ENCODE data around the gene LONP2. TPM values are rescaled to one million over a fixed set of nuclear protein-coding genes. Genes with fewer than 3 reads are reported as not detected.

LONP2 gene
- total and polyA plus RNA-seq, 9 of the 15 experiments (the other 6 are each of a cell fraction or from before 2014, with no cell fraction given) = 8.1 to 41.2 (median 25.6) TPM

DNA sequence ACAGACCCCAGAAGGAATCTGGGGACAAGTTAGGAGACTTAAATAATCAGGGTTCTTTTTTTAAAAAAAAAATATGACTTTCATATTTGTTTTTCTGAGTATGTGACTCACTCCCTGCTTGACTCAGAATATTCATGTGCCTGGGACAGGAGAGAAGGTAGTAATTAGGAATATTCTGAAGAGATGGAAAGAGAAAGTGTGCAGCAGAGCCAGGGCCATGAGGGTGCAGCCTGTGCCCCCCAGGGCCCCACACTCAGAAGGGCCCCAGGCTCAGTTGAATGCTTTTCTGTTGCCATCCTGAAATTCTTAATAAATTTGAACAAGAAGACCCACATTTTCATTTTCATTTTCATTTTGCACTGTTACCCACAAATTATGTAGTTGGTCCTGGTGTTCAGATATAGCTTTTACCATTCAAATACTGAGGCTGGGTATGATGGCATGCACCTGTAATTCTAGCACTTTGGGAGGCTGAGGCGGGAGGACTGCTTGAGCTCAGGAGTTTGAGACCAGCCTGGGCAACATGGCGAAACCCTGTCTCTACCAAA, 11.5 kb upstream of the LONP2 start (continued):
- TF ChIP-seq, protein P1, sequence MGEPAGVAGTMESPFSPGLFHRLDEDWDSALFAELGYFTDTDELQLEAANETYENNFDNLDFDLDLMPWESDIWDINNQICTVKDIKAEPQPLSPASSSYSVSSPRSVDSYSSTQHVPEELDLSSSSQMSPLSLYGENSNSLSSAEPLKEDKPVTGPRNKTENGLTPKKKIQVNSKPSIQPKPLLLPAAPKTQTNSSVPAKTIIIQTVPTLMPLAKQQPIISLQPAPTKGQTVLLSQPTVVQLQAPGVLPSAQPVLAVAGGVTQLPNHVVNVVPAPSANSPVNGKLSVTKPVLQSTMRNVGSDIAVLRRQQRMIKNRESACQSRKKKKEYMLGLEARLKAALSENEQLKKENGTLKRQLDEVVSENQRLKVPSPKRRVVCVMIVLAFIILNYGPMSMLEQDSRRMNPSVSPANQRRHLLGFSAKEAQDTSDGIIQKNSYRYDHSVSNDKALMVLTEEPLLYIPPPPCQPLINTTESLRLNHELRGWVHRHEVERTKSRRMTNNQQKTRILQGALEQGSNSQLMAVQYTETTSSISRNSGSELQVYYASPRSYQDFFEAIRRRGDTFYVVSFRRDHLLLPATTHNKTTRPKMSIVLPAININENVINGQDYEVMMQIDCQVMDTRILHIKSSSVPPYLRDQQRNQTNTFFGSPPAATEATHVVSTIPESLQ (CRISPR knock-in tag; IDR thresholded peaks at IDR 0.05) = no peak

DNA sequence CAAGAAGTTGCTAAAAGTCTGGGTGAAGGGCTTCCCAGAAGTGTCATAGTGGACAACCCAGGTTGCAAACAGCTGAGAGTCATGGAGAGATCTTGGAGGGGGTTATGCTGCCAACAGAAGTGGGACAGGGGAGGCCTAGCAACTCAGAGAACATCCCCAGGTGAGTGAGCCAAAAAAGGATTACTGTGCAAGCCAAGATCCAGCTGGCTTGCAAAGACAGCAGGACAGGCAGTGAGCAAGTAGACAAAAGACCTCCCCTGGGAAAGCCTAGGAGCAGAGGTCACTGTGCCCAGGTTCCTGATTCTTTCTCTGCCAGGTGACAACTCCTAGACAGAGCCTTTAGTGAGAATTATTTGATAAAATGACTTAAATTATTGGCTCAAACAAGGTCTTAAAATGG, 9.5 kb upstream of the LONP2 start:
- H3K4me3 ChIP-seq = no peak overlapping the region
- intact Hi-C loops (cut with micrococcal nuclease) (loop anchor here (5.0 to 10.0 kb wide), 3 partner anchors 200 to 388 kb away; no protein-coding TSS in a partner anchor), in situ Hi-C loops (cut with MboI) (no loop called here)
- no peak overlapping the region for H2AFZ ChIP-seq (ENCODE audit: low read depth, low read length)
- no peak overlapping the region for H3K9ac ChIP-seq (ENCODE audit: insufficient read depth in 1 of 2, low read depth in 2 of 2, low read length in 2 of 2)
- DNase-seq (ENCODE audit: extremely low read depth in 1 of 4, low spot score in 3 of 4) (no peak), FAIRE-seq (no peak), ATAC-seq (no peak)
- ChIA-PET CTCF (ENCODE audit: low intra/inter-chr PET ratio) (no interaction called here), POLR2A (no interaction called here)
- no peaks in the 10 kb centered on the region for H4K20me1 ChIP-seq (replicated peaks; ENCODE audit: control insufficient read depth, insufficient read depth, low read length)
- H3K79me2 ChIP-seq (ENCODE audit: control insufficient read depth, insufficient read depth, low read length) = no peaks in the 10 kb centered on the region
- no TSS peak for BruUV-seq (replicated peaks)
- H3K4me1 ChIP-seq (replicated peaks in 1 of 2; ENCODE audit: control insufficient read depth in 2 of 2, insufficient read depth in 2 of 2, low read length in 2 of 2) = no peaks in the 10 kb centered on the region
- no peaks in the 10 kb centered on the region for H3K36me3 ChIP-seq (ENCODE audit: control insufficient read depth, insufficient read depth, low read length)
- peaks cover 5 to 19% of the 10 kb centered on the region in 2 experiments; a peak in 4 of 5 replicates for H3K27me3 ChIP-seq (ENCODE audit: control insufficient read depth in 2 of 2, insufficient read depth in 2 of 2, low read length in 2 of 2)
- no peak overlapping the region for H3K27ac ChIP-seq (ENCODE audit: extremely low read depth, low read depth, low read length)
- no peaks in the 10 kb centered on the region for H3K9me3 ChIP-seq (replicated peaks; ENCODE audit: control insufficient read depth, insufficient read depth, low read depth, low read length)
- no peak overlapping the region for H3K4me2 ChIP-seq (ENCODE audit: insufficient read depth, low read length)
- no peaks in the 10 kb centered on the region for H3K9me1 ChIP-seq (ENCODE audit: control insufficient read depth, insufficient read depth, low read length)
- TF ChIP-seq ZNF76 (CRISPR knock-in tag; IDR thresholded peaks at IDR 0.05; ENCODE audit: borderline replicate concordance) (no peak), POLR2G (IDR thresholded peaks at IDR 0.05; ENCODE audit: low read depth, low read length) (no peak), ZNF668 (CRISPR knock-in tag; IDR thresholded peaks at IDR 0.05) (no peak), PTRF (tag; IDR thresholded peaks at IDR 0.05) (no peak), MCM7 (IDR thresholded peaks at IDR 0.05) (no peak), STAT5B (CRISPR knock-in tag; IDR thresholded peaks at IDR 0.05) (no peak), SMC3 (conservative IDR thresholded peaks at IDR 0.05; ENCODE audit: insufficient read depth, low read depth, low read length) (no peak), MTA2 (IDR thresholded peaks at IDR 0.05; ENCODE audit: low read depth) (no peak), ZZZ3 (IDR thresholded peaks at IDR 0.05) (no peak), ZNF232 (CRISPR knock-in tag; IDR thresholded peaks at IDR 0.05) (no peak), ZNF431 (CRISPR knock-in tag; IDR thresholded peaks at IDR 0.05) (no peak), KLF6 (CRISPR knock-in tag; IDR thresholded peaks at IDR 0.05; ENCODE audit: borderline replicate concordance) (no peak)
- TF ChIP-seq, protein P2, sequence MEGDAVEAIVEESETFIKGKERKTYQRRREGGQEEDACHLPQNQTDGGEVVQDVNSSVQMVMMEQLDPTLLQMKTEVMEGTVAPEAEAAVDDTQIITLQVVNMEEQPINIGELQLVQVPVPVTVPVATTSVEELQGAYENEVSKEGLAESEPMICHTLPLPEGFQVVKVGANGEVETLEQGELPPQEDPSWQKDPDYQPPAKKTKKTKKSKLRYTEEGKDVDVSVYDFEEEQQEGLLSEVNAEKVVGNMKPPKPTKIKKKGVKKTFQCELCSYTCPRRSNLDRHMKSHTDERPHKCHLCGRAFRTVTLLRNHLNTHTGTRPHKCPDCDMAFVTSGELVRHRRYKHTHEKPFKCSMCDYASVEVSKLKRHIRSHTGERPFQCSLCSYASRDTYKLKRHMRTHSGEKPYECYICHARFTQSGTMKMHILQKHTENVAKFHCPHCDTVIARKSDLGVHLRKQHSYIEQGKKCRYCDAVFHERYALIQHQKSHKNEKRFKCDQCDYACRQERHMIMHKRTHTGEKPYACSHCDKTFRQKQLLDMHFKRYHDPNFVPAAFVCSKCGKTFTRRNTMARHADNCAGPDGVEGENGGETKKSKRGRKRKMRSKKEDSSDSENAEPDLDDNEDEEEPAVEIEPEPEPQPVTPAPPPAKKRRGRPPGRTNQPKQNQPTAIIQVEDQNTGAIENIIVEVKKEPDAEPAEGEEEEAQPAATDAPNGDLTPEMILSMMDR (IDR thresholded peaks at IDR 0.05 in 2 of 3, conservative IDR thresholded peaks at IDR 0.05 in 1 of 3; ENCODE audit: insufficient read depth in 2 of 3, low read depth in 1 of 3, low read length in 3 of 3) = no peak
- TF ChIP-seq, protein P3, sequence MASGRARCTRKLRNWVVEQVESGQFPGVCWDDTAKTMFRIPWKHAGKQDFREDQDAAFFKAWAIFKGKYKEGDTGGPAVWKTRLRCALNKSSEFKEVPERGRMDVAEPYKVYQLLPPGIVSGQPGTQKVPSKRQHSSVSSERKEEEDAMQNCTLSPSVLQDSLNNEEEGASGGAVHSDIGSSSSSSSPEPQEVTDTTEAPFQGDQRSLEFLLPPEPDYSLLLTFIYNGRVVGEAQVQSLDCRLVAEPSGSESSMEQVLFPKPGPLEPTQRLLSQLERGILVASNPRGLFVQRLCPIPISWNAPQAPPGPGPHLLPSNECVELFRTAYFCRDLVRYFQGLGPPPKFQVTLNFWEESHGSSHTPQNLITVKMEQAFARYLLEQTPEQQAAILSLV (tag; IDR thresholded peaks at IDR 0.05) = no peak
- TF ChIP-seq, protein P4, sequence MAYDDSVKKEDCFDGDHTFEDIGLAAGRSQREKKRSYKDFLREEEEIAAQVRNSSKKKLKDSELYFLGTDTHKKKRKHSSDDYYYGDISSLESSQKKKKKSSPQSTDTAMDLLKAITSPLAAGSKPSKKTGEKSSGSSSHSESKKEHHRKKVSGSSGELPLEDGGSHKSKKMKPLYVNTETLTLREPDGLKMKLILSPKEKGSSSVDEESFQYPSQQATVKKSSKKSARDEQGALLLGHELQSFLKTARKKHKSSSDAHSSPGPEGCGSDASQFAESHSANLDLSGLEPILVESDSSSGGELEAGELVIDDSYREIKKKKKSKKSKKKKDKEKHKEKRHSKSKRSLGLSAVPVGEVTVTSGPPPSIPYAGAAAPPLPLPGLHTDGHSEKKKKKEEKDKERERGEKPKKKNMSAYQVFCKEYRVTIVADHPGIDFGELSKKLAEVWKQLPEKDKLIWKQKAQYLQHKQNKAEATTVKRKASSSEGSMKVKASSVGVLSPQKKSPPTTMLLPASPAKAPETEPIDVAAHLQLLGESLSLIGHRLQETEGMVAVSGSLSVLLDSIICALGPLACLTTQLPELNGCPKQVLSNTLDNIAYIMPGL (CRISPR knock-in tag; IDR thresholded peaks at IDR 0.05) = no peak
